ENCODE measurements around the gene INHBE.

The INHBE gene

GRCh38 chr12:57415088-57415487, 40.0 kb upstream of the INHBE start:
- Histone ChIP-seq H3K27ac (ENCODE audit: extremely low read depth, low read depth, low read length) (no peak overlapping the region), H3K4me1 (ENCODE audit: control insufficient read depth, insufficient read depth, low read length) (0 out of 2 replicates have a peak, but pooled peaks cover 2% of the 10 kb centered on the region), H3K9me3 (ENCODE audit: control insufficient read depth, insufficient read depth, low read depth, low read length) (no peaks in the 10 kb centered on the region), H3K36me3 (ENCODE audit: control insufficient read depth in 2 of 2, insufficient read depth in 1 of 2, low read length in 2 of 2) (no peaks in the 10 kb centered on the region; a peak in 1 of 3 replicates), H3K4me3 (ENCODE audit: low read depth, low read length) (no peak overlapping the region)
- CTCF ChIA-PET = interaction anchor here (0.7 to 1.0 kb wide), 2 partner anchors 40 to 171 kb away, joined by 3 to 4 read pairs; partner anchors contain the start of gene INHBE
- POLR2A ChIA-PET = no interaction called here
- TF ChIP-seq, protein P1, sequence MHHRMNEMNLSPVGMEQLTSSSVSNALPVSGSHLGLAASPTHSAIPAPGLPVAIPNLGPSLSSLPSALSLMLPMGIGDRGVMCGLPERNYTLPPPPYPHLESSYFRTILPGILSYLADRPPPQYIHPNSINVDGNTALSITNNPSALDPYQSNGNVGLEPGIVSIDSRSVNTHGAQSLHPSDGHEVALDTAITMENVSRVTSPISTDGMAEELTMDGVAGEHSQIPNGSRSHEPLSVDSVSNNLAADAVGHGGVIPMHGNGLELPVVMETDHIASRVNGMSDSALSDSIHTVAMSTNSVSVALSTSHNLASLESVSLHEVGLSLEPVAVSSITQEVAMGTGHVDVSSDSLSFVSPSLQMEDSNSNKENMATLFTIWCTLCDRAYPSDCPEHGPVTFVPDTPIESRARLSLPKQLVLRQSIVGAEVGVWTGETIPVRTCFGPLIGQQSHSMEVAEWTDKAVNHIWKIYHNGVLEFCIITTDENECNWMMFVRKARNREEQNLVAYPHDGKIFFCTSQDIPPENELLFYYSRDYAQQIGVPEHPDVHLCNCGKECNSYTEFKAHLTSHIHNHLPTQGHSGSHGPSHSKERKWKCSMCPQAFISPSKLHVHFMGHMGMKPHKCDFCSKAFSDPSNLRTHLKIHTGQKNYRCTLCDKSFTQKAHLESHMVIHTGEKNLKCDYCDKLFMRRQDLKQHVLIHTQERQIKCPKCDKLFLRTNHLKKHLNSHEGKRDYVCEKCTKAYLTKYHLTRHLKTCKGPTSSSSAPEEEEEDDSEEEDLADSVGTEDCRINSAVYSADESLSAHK (tag by site-specific recombination; IDR thresholded peaks at IDR 0.05) = no peak
- 0 out of 2 replicates have a peak, but pooled peaks have one; percentile 10 for TF ChIP-seq ZNF366 (tag by site-specific recombination; conservative IDR thresholded peaks at IDR 0.05)

DNA sequence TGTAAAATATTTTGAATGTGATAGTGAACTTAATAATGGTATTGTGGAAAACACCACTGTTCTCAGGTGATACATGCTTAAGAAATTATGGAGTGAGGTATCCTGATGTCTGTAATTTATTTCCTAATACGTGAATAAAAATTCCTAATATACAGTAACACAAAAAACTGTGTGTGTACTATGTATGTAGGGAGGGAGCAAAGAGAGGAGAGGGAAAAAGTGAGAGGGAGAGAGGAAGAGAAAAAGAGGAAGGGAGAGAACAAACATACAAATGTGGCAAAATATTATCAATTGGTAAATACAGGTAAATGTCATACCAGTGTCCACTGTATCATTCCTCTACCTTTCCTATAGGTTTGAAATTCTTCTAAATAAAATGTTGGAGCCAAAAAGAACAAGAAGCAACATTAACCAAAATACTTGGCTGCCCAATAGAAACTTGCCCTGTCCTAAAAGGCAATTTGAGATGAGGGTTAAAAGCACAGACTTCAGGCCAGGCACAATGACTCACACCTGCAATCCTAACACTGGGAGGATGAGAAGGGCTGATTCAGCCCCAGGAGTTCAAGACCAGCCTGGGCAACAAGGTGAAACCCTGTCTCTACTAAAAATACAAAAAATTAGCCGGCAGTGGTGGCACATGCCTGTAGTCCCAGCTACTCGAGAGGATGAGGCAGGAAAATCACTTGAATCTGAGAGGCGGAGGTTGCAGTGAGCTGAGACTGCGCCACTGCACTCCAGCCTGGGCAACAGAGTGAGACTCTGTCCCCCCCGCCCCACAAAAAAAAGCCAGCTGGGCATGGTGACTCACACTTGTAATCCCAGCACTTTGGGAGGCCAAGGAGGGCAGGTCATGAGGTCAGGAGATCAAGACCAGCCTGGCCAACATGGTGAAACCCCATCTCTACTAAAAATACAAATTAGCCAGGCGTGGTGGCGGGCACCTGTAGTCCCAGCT, 38.8 kb upstream of the INHBE start:
- CTCF ChIA-PET = no interaction called here
- H3K27ac ChIP-seq (ENCODE audit: extremely low read depth, low read depth, low read length) = no peak overlapping the region
- no peaks in the 10 kb centered on the region for H3K9me3 ChIP-seq (ENCODE audit: control insufficient read depth, insufficient read depth, low read depth, low read length)
- H3K36me3 ChIP-seq (ENCODE audit: control insufficient read depth in 2 of 2, insufficient read depth in 1 of 2, low read length in 2 of 2) = peaks cover 0 to 8% of the 10 kb centered on the region in 2 experiments; a peak in 1 of 3 replicates
- no peak overlapping the region for H3K4me3 ChIP-seq (ENCODE audit: low read depth, low read length)
- POLR2A ChIA-PET = no interaction called here
- peaks cover 3% of the 10 kb centered on the region; the same call in 1 of the 2 replicates for H3K4me1 ChIP-seq (ENCODE audit: control insufficient read depth, insufficient read depth, low read length)
- TF ChIP-seq OVOL3 (tag by site-specific recombination; IDR thresholded peaks at IDR 0.05) = no peak
- TF ChIP-seq ZNF121 (tag by site-specific recombination; IDR thresholded peaks at IDR 0.05) = peak; percentile 68; the same call in 1 of the 2 replicates
- peak; percentile 71 for TF ChIP-seq ZNF366 (tag by site-specific recombination; conservative IDR thresholded peaks at IDR 0.05)
- TF ChIP-seq, protein P2, sequence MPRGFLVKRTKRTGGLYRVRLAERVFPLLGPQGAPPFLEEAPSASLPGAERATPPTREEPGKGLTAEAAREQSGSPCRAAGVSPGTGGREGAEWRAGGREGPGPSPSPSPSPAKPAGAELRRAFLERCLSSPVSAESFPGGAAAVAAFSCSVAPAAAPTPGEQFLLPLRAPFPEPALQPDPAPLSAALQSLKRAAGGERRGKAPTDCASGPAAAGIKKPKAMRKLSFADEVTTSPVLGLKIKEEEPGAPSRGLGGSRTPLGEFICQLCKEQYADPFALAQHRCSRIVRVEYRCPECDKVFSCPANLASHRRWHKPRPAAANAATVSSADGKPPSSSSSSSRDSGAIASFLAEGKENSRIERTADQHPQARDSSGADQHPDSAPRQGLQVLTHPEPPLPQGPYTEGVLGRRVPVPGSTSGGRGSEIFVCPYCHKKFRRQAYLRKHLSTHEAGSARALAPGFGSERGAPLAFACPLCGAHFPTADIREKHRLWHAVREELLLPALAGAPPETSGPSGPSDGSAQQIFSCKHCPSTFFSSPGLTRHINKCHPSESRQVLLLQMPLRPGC (tag by site-specific recombination; IDR thresholded peaks at IDR 0.05) = no peak
- no peak for TF ChIP-seq ZNF133 (tag by site-specific recombination; IDR thresholded peaks at IDR 0.05)
- TF ChIP-seq ZNF350 (tag by site-specific recombination; IDR thresholded peaks at IDR 0.05) = no peak
- TF ChIP-seq OSR2 (tag by site-specific recombination; IDR thresholded peaks at IDR 0.05) = peak; percentile 39; the same call in 1 of the 2 replicates
- no peak for TF ChIP-seq BCL6B (tag by site-specific recombination; IDR thresholded peaks at IDR 0.05)
- TF ChIP-seq ZNF214 (tag by site-specific recombination; IDR thresholded peaks at IDR 0.05; ENCODE audit: borderline replicate concordance) = no peak
- TF ChIP-seq ZNF19 (tag by site-specific recombination; IDR thresholded peaks at IDR 0.05; ENCODE audit: low read depth) = no peak
- no peak for TF ChIP-seq ZBTB48 (tag by site-specific recombination; IDR thresholded peaks at IDR 0.05)
- no peak for TF ChIP-seq ZNF155 (tag by site-specific recombination; IDR thresholded peaks at IDR 0.05)
- TF ChIP-seq ZNF514 (tag by site-specific recombination; IDR thresholded peaks at IDR 0.05) = no peak
- TF ChIP-seq ZNF175 (tag by site-specific recombination; IDR thresholded peaks at IDR 0.05) = no peak
- no peak for TF ChIP-seq ZNF302 (tag by site-specific recombination; IDR thresholded peaks at IDR 0.05; ENCODE audit: low read depth)
- TF ChIP-seq, protein P3, sequence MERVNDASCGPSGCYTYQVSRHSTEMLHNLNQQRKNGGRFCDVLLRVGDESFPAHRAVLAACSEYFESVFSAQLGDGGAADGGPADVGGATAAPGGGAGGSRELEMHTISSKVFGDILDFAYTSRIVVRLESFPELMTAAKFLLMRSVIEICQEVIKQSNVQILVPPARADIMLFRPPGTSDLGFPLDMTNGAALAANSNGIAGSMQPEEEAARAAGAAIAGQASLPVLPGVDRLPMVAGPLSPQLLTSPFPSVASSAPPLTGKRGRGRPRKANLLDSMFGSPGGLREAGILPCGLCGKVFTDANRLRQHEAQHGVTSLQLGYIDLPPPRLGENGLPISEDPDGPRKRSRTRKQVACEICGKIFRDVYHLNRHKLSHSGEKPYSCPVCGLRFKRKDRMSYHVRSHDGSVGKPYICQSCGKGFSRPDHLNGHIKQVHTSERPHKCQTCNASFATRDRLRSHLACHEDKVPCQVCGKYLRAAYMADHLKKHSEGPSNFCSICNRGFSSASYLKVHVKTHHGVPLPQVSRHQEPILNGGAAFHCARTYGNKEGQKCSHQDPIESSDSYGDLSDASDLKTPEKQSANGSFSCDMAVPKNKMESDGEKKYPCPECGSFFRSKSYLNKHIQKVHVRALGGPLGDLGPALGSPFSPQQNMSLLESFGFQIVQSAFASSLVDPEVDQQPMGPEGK (tag by site-specific recombination; IDR thresholded peaks at IDR 0.05) = peak; percentile 61
- no peak for TF ChIP-seq SETDB1 (IDR thresholded peaks at IDR 0.05; ENCODE audit: insufficient read length, low read length)
- TF ChIP-seq PRDM1 (tag by site-specific recombination; IDR thresholded peaks at IDR 0.05) = peak; percentile 92
- no peak for TF ChIP-seq ZNF549 (tag by site-specific recombination; IDR thresholded peaks at IDR 0.05)
- TF ChIP-seq ZNF548 (tag by site-specific recombination; IDR thresholded peaks at IDR 0.05) = no peak
- TF ChIP-seq, protein P4, sequence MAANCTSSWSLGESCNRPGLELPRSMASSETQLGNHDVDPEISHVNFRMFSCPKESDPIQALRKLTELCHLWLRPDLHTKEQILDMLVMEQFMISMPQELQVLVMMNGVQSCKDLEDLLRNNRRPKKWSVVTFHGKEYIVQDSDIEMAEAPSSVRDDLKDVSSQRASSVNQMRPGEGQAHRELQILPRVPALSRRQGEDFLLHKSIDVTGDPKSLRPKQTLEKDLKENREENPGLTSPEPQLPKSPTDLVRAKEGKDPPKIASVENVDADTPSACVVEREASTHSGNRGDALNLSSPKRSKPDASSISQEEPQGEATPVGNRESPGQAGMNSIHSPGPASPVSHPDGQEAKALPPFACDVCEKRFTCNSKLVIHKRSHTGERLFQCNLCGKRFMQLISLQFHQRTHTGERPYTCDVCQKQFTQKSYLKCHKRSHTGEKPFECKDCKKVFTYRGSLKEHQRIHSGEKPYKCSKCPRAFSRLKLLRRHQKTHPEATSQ (tag by site-specific recombination; IDR thresholded peaks at IDR 0.05) = no peak
- no peak for TF ChIP-seq ZNF558 (tag by site-specific recombination; IDR thresholded peaks at IDR 0.05)
- peak; percentile 34; the same call in 1 of the 2 replicates for TF ChIP-seq SCRT2 (tag by site-specific recombination; IDR thresholded peaks at IDR 0.05)
- no peak for TF ChIP-seq ZBTB8A (tag by site-specific recombination; IDR thresholded peaks at IDR 0.05)

All from HEK293 (cell line).